Sigmoid colon (tissue), 4 donors: ENCODE measurements around the gene KCNIP4.

Experiments used
- CTCF ChIP-seq, 4 experiments: fragments of 450-650 bp in 3 of 4; fragments of 200-600 bp in 1 of 4; IDR thresholded peaks; one replicate each; pipeline ENCODE4 v1.5.1; 2016 to 2019; ENCODE audit warnings: antibody characterized with exemption in 4 of 4, mild to moderate bottlenecking in 3 of 4, moderate library complexity in 2 of 4
- EP300 ChIP-seq, 4 donors: sonication (generic); formaldehyde crosslinking; IDR thresholded peaks; one replicate each; pipeline ENCODE4 v1.6.1; 2017; ENCODE audit warnings: antibody characterized with exemption in 4 of 4
- POLR2A ChIP-seq, 2 donors: fragments of 450-650 bp; IDR thresholded peaks; one replicate each; pipeline ENCODE4 v1.6.1; 2016; ENCODE audit warnings: antibody characterized with exemption in 2 of 2, mild to moderate bottlenecking in 2 of 2, moderate library complexity in 2 of 2

GRCh38 chr4:21097865-21098264 is 850.7 kb downstream of the KCNIP4 start:
- no peak for TF ChIP-seq CTCF (IDR thresholded peaks at IDR 0.05)
- TF ChIP-seq EP300 (IDR thresholded peaks at IDR 0.05), result no peak
- TF ChIP-seq POLR2A (IDR thresholded peaks at IDR 0.05), result no peak
